Myocyte (in vitro differentiated cells): ENCODE results near the gene NUMB. TPM values are rescaled to one million over a fixed set of nuclear protein-coding genes. Genes with fewer than 3 reads are reported as not detected.

Source experiments
- DNase-seq: peaks from one replicate; pipeline ENCODE4 v3.0.0-alpha.2; 2012; ENCODE audit warnings: low read depth
- total RNA-seq: library from RNA; depleted of rRNA; stranded (reverse); fragments of >200 nt; gene quantifications from 2 replicates; pipeline ENCODE4 v1.2.3, GENCODE V29; 2014

The NUMB gene
- total RNA-seq, 1 donor from 2014 or later: 17.2 TPM

GRCh38 chr14:73293782-73294781, 164.3 kb downstream of the NUMB start:
- no peak for DNase-seq

- no peak for DNase-seq
Measured at GRCh38 chr14:73290279-73290678, 168.1 kb downstream of the NUMB start.

- no peak for DNase-seq
Measured at GRCh38 chr14:73289729-73290128, 168.6 kb downstream of the NUMB start.

- DNase-seq: no peak
Measured at GRCh38 chr14:73289308-73289707, 169.0 kb downstream of the NUMB start.

- no peak for DNase-seq
Measured at GRCh38 chr14:73287071-73287470, 171.3 kb downstream of the NUMB start.

- no peak for DNase-seq
Measured at GRCh38 chr14:73286598-73286997, 171.7 kb downstream of the NUMB start.

GRCh38 chr14:73285979-73286378, 172.4 kb downstream of the NUMB start:
- DNase-seq: no peak

- DNase-seq: peak; percentile 24
Measured at GRCh38 chr14:73283608-73284379, 174.6 kb downstream of the NUMB start.

GRCh38 chr14:73280903-73281302, 177.4 kb downstream of the NUMB start:
- no peak for DNase-seq

GRCh38 chr14:73277376-73277775, 181.0 kb downstream of the NUMB start:
- no peak for DNase-seq

- peak; percentile 23 for DNase-seq
Measured at GRCh38 chr14:73276836-73277235, 181.5 kb downstream of the NUMB start.

- DNase-seq: no peak
Measured at GRCh38 chr14:73273799-73274198, 184.5 kb downstream of the NUMB start.

GRCh38 chr14:73272393-73272792, 186.0 kb downstream of the NUMB start:
- DNase-seq: peak; percentile 40

- DNase-seq: no peak
Measured at GRCh38 chr14:73269729-73270531, 188.4 kb downstream of the NUMB start.

GRCh38 chr14:73267474-73267873, 190.9 kb downstream of the NUMB start:
- DNase-seq: no peak

- DNase-seq: no peak
Measured at GRCh38 chr14:73266317-73266716, 192.0 kb downstream of the NUMB start.

GRCh38 chr14:73265721-73266046, 192.7 kb downstream of the NUMB start:
- no peak for DNase-seq

- DNase-seq: peak; percentile 39
Measured at GRCh38 chr14:73264885-73265720, 193.2 kb downstream of the NUMB start.

GRCh38 chr14:73264080-73264884, 194.1 kb downstream of the NUMB start:
- DNase-seq: no peak

- no peak for DNase-seq
Measured at GRCh38 chr14:73263606-73264005, 194.7 kb downstream of the NUMB start.
